ENCODE measurements around the gene DENND1A. TPM values are rescaled to one million over a fixed set of nuclear protein-coding genes. Genes with fewer than 3 reads are reported as not detected.

The DENND1A gene
- total RNA-seq, 1 experiment from 2014 or later: 42.5 TPM

GRCh38 chr9:123715258-123715657, 214.7 kb downstream of the DENND1A start:
- ChIA-PET POLR2A (no interaction called here), CTCF (interaction anchor here (0.6 kb wide), 1 partner anchor 43 kb away, joined by 3 read pairs; no protein-coding TSS in a partner anchor)
- no TSS peak for BruUV-seq (replicated peaks)
- no peaks in the 10 kb centered on the region for H3K4me1 Mint-ChIP-seq (ENCODE audit: insufficient read depth, unreplicated experiment)
- DNase-seq (ENCODE audit: unreplicated experiment): no peak
- H3K36me3 Mint-ChIP-seq (ENCODE audit: insufficient read depth, unreplicated experiment): no peaks in the 10 kb centered on the region
- H3K27ac Mint-ChIP-seq (ENCODE audit: low read depth, unreplicated experiment): no peak overlapping the region
- intact Hi-C loops (cut with micrococcal nuclease): no loop called here
- no peak overlapping the region for H3K4me3 Mint-ChIP-seq (ENCODE audit: unreplicated experiment)
- TF ChIP-seq, protein P1, sequence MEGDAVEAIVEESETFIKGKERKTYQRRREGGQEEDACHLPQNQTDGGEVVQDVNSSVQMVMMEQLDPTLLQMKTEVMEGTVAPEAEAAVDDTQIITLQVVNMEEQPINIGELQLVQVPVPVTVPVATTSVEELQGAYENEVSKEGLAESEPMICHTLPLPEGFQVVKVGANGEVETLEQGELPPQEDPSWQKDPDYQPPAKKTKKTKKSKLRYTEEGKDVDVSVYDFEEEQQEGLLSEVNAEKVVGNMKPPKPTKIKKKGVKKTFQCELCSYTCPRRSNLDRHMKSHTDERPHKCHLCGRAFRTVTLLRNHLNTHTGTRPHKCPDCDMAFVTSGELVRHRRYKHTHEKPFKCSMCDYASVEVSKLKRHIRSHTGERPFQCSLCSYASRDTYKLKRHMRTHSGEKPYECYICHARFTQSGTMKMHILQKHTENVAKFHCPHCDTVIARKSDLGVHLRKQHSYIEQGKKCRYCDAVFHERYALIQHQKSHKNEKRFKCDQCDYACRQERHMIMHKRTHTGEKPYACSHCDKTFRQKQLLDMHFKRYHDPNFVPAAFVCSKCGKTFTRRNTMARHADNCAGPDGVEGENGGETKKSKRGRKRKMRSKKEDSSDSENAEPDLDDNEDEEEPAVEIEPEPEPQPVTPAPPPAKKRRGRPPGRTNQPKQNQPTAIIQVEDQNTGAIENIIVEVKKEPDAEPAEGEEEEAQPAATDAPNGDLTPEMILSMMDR (IDR thresholded peaks at IDR 0.05; ENCODE audit: unreplicated experiment): no peak
- H3K9me3 Mint-ChIP-seq (ENCODE audit: unreplicated experiment): no peaks in the 10 kb centered on the region
- no peaks in the 10 kb centered on the region for H3K27me3 Mint-ChIP-seq (ENCODE audit: insufficient read depth, unreplicated experiment)

DNA sequence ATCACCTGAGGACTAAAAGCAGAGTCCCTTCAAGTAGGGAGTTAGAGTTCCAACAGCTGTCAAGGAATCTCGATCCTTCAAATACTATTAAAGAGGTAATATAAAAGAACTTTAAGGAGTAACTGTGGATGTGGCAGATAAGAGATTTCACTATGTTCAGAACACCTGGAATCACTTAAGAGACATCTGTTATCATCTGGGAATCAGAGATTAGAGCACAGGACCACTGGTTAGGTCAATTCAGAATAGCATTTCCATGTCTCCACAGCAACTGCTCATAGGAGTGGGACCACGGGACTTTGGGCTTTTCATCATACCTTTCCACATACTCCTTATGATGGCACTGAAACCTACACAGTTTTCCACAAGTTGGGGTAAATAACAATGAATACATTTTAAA, 216.6 kb downstream of the DENND1A start:
- DNase-seq (ENCODE audit: unreplicated experiment): no peak
- TF ChIP-seq, protein P1 (IDR thresholded peaks at IDR 0.05; ENCODE audit: unreplicated experiment): no peak
- Mint-ChIP-seq H3K4me1 (ENCODE audit: insufficient read depth, unreplicated experiment) (no peaks in the 10 kb centered on the region), H3K27ac (ENCODE audit: low read depth, unreplicated experiment) (no peak overlapping the region), H3K27me3 (ENCODE audit: insufficient read depth, unreplicated experiment) (no peaks in the 10 kb centered on the region), H3K36me3 (ENCODE audit: insufficient read depth, unreplicated experiment) (no peaks in the 10 kb centered on the region), H3K4me3 (ENCODE audit: unreplicated experiment) (no peak overlapping the region), H3K9me3 (ENCODE audit: unreplicated experiment) (no peaks in the 10 kb centered on the region)
- POLR2A ChIA-PET: no interaction called here
- CTCF ChIA-PET: no interaction called here
- no TSS peak for BruUV-seq (replicated peaks)
- intact Hi-C loops (cut with micrococcal nuclease): no loop called here

- H3K27me3 Mint-ChIP-seq (ENCODE audit: insufficient read depth, unreplicated experiment): no peaks in the 10 kb centered on the region
- BruUV-seq (replicated peaks): no TSS peak
- DNase-seq (ENCODE audit: unreplicated experiment): no peak
- TF ChIP-seq, protein P1 (IDR thresholded peaks at IDR 0.05; ENCODE audit: unreplicated experiment): no peak
- intact Hi-C loops (cut with micrococcal nuclease): no loop called here
- POLR2A ChIA-PET: no interaction called here
- H3K36me3 Mint-ChIP-seq (ENCODE audit: insufficient read depth, unreplicated experiment): no peaks in the 10 kb centered on the region
- no peaks in the 10 kb centered on the region for H3K9me3 Mint-ChIP-seq (ENCODE audit: unreplicated experiment)
- CTCF ChIA-PET: interaction anchor here (0.5 to 0.6 kb wide), 3 partner anchors 92 to 331 kb away, joined by 3 read pairs; no protein-coding TSS in a partner anchor
- H3K4me1 Mint-ChIP-seq (ENCODE audit: insufficient read depth, unreplicated experiment): no peaks in the 10 kb centered on the region
- H3K4me3 Mint-ChIP-seq (ENCODE audit: unreplicated experiment): no peak overlapping the region
- H3K27ac Mint-ChIP-seq (ENCODE audit: low read depth, unreplicated experiment): no peak overlapping the region
Measured at GRCh38 chr9:123712399-123712798, 217.5 kb downstream of the DENND1A start.

- TF ChIP-seq, protein P1 (IDR thresholded peaks at IDR 0.05; ENCODE audit: unreplicated experiment): no peak
- Mint-ChIP-seq H3K27me3 (ENCODE audit: insufficient read depth, unreplicated experiment) (no peaks in the 10 kb centered on the region), H3K4me1 (ENCODE audit: insufficient read depth, unreplicated experiment) (no peaks in the 10 kb centered on the region), H3K36me3 (ENCODE audit: insufficient read depth, unreplicated experiment) (no peaks in the 10 kb centered on the region), H3K4me3 (ENCODE audit: unreplicated experiment) (no peak overlapping the region), H3K9me3 (ENCODE audit: unreplicated experiment) (no peaks in the 10 kb centered on the region), H3K27ac (ENCODE audit: low read depth, unreplicated experiment) (no peak overlapping the region)
- POLR2A ChIA-PET: no interaction called here
- no TSS peak for BruUV-seq (replicated peaks)
- intact Hi-C loops (cut with micrococcal nuclease): no loop called here
- CTCF ChIA-PET: interaction anchor here (0.7 kb wide), 1 partner anchor 51 kb away, joined by 3 read pairs; no protein-coding TSS in a partner anchor
- DNase-seq (ENCODE audit: unreplicated experiment): peak; percentile 25
Measured at GRCh38 chr9:123710299-123710698, 219.6 kb downstream of the DENND1A start.
